Measurements from ENCODE around the gene TRIM39. TPM values are rescaled to one million over a fixed set of nuclear protein-coding genes. Genes with fewer than 3 reads are reported as not detected.

Gene TRIM39
- total and polyA plus RNA-seq, 2 of the 13 experiments (the other 11 are each of a cell fraction or from before 2014, with no cell fraction given): 7.7 to 14.6 TPM

DNA sequence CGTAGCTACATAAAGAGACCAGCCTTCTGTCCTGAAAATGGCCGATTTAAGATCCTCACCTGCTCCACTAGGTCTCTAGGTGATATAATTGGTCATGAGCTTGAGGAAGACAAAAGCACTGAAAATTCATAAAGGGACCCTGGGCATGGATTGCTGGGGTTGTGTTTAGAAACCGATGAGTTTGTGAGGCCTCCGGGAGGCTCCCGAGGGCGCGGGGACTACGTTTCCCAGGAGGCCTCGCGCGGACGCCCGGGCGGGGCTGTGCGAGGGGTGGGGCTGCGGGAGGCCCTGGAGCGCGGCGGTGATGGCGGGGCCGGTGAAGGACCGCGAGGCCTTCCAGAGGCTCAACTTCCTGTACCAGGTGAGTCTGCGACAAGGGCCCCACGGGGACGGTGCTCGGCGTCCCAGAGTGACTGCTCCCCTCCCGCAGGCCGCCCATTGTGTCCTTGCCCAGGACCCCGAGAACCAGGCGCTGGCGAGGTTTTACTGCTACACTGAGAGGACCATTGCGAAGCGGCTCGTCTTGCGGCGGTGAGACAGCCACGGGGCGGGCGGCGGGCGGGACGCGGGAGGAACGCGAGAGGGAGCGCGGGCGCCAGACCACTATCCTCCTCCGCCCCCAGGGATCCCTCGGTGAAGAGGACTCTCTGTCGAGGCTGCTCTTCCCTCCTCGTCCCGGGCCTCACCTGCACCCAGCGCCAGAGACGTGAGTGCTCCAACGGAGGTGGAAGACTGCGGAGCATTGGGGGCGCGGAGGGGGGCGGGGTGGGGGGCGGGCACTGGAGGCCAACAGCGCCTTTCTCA is 18.3 kb downstream of the TRIM39 start, which contains the start of gene RPP21 (continued):
- TF ChIP-seq, protein P1, sequence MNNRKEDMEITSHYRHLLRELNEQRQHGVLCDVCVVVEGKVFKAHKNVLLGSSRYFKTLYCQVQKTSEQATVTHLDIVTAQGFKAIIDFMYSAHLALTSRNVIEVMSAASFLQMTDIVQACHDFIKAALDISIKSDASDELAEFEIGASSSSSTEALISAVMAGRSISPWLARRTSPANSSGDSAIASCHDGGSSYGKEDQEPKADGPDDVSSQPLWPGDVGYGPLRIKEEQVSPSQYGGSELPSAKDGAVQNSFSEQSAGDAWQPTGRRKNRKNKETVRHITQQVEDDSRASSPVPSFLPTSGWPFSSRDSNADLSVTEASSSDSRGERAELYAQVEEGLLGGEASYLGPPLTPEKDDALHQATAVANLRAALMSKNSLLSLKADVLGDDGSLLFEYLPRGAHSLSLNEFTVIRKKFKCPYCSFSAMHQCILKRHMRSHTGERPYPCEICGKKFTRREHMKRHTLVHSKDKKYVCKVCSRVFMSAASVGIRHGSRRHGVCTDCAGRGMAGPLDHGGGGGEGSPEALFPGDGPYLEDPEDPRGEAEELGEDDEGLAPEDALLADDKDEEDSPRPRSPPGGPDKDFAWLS (CRISPR knock-in tag; IDR thresholded peaks at IDR 0.05; ENCODE audit: borderline replicate concordance): no peak
- TF ChIP-seq, protein P2, sequence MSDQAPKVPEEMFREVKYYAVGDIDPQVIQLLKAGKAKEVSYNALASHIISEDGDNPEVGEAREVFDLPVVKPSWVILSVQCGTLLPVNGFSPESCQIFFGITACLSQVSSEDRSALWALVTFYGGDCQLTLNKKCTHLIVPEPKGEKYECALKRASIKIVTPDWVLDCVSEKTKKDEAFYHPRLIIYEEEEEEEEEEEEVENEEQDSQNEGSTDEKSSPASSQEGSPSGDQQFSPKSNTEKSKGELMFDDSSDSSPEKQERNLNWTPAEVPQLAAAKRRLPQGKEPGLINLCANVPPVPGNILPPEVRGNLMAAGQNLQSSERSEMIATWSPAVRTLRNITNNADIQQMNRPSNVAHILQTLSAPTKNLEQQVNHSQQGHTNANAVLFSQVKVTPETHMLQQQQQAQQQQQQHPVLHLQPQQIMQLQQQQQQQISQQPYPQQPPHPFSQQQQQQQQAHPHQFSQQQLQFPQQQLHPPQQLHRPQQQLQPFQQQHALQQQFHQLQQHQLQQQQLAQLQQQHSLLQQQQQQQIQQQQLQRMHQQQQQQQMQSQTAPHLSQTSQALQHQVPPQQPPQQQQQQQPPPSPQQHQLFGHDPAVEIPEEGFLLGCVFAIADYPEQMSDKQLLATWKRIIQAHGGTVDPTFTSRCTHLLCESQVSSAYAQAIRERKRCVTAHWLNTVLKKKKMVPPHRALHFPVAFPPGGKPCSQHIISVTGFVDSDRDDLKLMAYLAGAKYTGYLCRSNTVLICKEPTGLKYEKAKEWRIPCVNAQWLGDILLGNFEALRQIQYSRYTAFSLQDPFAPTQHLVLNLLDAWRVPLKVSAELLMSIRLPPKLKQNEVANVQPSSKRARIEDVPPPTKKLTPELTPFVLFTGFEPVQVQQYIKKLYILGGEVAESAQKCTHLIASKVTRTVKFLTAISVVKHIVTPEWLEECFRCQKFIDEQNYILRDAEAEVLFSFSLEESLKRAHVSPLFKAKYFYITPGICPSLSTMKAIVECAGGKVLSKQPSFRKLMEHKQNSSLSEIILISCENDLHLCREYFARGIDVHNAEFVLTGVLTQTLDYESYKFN (CRISPR knock-in tag; conservative IDR thresholded peaks at IDR 0.05): peak; percentile 59
- TF ChIP-seq, protein P3, sequence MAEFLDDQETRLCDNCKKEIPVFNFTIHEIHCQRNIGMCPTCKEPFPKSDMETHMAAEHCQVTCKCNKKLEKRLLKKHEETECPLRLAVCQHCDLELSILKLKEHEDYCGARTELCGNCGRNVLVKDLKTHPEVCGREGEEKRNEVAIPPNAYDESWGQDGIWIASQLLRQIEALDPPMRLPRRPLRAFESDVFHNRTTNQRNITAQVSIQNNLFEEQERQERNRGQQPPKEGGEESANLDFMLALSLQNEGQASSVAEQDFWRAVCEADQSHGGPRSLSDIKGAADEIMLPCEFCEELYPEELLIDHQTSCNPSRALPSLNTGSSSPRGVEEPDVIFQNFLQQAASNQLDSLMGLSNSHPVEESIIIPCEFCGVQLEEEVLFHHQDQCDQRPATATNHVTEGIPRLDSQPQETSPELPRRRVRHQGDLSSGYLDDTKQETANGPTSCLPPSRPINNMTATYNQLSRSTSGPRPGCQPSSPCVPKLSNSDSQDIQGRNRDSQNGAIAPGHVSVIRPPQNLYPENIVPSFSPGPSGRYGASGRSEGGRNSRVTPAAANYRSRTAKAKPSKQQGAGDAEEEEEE (CRISPR knock-in tag; IDR thresholded peaks at IDR 0.05; ENCODE audit: borderline replicate concordance): no peak
- peak; percentile 74; the same call in 1 of the 2 replicates for TF ChIP-seq ZNF256 (CRISPR knock-in tag; conservative IDR thresholded peaks at IDR 0.05)
- TF ChIP-seq, protein P4, sequence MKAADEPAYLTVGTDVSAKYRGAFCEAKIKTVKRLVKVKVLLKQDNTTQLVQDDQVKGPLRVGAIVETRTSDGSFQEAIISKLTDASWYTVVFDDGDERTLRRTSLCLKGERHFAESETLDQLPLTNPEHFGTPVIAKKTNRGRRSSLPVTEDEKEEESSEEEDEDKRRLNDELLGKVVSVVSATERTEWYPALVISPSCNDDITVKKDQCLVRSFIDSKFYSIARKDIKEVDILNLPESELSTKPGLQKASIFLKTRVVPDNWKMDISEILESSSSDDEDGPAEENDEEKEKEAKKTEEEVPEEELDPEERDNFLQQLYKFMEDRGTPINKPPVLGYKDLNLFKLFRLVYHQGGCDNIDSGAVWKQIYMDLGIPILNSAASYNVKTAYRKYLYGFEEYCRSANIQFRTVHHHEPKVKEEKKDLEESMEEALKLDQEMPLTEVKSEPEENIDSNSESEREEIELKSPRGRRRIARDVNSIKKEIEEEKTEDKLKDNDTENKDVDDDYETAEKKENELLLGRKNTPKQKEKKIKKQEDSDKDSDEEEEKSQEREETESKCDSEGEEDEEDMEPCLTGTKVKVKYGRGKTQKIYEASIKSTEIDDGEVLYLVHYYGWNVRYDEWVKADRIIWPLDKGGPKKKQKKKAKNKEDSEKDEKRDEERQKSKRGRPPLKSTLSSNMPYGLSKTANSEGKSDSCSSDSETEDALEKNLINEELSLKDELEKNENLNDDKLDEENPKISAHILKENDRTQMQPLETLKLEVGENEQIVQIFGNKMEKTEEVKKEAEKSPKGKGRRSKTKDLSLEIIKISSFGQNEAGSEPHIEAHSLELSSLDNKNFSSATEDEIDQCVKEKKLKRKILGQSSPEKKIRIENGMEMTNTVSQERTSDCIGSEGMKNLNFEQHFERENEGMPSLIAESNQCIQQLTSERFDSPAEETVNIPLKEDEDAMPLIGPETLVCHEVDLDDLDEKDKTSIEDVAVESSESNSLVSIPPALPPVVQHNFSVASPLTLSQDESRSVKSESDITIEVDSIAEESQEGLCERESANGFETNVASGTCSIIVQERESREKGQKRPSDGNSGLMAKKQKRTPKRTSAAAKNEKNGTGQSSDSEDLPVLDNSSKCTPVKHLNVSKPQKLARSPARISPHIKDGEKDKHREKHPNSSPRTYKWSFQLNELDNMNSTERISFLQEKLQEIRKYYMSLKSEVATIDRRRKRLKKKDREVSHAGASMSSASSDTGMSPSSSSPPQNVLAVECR (CRISPR knock-in tag; IDR thresholded peaks at IDR 0.05; ENCODE audit: borderline replicate concordance): peak; percentile 98
- TF ChIP-seq, protein P5, sequence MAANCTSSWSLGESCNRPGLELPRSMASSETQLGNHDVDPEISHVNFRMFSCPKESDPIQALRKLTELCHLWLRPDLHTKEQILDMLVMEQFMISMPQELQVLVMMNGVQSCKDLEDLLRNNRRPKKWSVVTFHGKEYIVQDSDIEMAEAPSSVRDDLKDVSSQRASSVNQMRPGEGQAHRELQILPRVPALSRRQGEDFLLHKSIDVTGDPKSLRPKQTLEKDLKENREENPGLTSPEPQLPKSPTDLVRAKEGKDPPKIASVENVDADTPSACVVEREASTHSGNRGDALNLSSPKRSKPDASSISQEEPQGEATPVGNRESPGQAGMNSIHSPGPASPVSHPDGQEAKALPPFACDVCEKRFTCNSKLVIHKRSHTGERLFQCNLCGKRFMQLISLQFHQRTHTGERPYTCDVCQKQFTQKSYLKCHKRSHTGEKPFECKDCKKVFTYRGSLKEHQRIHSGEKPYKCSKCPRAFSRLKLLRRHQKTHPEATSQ (CRISPR knock-in tag; IDR thresholded peaks at IDR 0.05; ENCODE audit: borderline replicate concordance): no peak; the same call in 1 of the 2 replicates
- peak; percentile 26; the same call in 1 of the 2 replicates for TF ChIP-seq RFX3 (CRISPR knock-in tag; IDR thresholded peaks at IDR 0.05)
- TF ChIP-seq, protein P6, sequence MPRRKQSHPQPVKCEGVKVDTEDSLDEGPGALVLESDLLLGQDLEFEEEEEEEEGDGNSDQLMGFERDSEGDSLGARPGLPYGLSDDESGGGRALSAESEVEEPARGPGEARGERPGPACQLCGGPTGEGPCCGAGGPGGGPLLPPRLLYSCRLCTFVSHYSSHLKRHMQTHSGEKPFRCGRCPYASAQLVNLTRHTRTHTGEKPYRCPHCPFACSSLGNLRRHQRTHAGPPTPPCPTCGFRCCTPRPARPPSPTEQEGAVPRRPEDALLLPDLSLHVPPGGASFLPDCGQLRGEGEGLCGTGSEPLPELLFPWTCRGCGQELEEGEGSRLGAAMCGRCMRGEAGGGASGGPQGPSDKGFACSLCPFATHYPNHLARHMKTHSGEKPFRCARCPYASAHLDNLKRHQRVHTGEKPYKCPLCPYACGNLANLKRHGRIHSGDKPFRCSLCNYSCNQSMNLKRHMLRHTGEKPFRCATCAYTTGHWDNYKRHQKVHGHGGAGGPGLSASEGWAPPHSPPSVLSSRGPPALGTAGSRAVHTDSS (CRISPR knock-in tag; conservative IDR thresholded peaks at IDR 0.05): peak; percentile 92
- 0 out of 2 replicates have a peak, but pooled peaks have one; percentile 79 for TF ChIP-seq ATAD3A (CRISPR knock-in tag; IDR thresholded peaks at IDR 0.05)
- peak; percentile 97 for TF ChIP-seq ZNF614 (CRISPR knock-in tag; IDR thresholded peaks at IDR 0.05; ENCODE audit: borderline replicate concordance)
- TF ChIP-seq NFE2L1 (CRISPR knock-in tag; IDR thresholded peaks at IDR 0.05; ENCODE audit: borderline replicate concordance): peak; percentile 74; the same call in 1 of the 2 replicates
- TF ChIP-seq ZNF343 (CRISPR knock-in tag; IDR thresholded peaks at IDR 0.05): 0 out of 2 replicates have a peak, but pooled peaks have one; percentile 6
